GM21528 (cell line): Measurements from ENCODE around the gene AKT2.

Experiments
- ATAC-seq: cut with Tn5 transposase; IDR thresholded peaks from one replicate; pipeline ENCODE4 v1.9.1; 2021; ENCODE audit warnings: mild to moderate bottlenecking, moderate library complexity; ENCODE audit not compliant: unreplicated experiment, low FRiP score

Gene AKT2

GRCh38 chr19:40255619-40256166 is 29.5 kb downstream of the AKT2 start:
- ATAC-seq: no peak

- no peak for ATAC-seq
Observed at GRCh38 chr19:40254714-40255418, 30.3 kb downstream of the AKT2 start.

DNA sequence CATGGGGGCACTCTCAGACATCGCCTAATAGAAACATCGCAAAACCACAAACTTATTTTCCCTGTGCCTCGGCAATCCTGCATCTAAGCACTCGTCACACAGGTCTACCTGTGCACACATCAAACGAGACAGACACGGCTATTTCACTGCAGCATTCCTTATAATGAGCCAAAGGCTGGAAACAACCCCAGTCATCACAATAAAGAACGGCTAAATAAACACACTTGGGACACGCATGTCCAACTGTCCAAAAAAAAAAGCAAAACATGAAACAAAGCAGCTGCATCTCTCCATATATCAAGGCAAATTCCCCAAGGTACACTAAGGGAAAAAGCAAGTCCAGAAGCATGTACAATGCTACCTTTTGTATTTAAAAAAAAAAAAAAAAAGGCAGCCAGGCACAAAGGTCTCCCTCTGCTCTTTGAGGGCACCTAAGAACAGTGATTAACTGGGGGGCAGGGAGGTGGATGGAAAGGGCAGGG is 31.5 kb downstream of the AKT2 start:
- no peak for ATAC-seq

- no peak for ATAC-seq
Observed at GRCh38 chr19:40252395-40252794, 32.8 kb downstream of the AKT2 start.

DNA sequence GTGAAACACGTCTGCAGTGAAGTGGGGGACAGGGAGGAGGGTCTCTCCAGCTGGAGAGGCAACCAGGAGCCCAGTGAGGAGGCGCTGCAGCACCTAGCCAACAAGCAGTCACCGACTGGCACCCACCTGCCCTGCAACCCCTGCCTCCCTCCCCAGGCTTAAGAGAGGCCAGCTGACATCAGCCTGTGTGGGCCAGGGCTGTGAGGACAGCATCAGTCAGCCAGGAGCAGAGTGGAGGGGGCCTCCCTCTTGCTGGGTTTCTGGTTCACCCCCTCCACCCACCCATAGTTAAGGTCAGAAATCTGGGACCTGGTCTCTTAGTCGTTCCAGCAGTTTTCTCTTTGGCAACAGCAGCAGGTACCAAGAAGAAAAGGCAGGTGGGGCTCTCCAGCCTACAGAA is 33.2 kb downstream of the AKT2 start:
- ATAC-seq: no peak

GRCh38 chr19:40251244-40251643 is 33.9 kb downstream of the AKT2 start:
- ATAC-seq: no peak

DNA sequence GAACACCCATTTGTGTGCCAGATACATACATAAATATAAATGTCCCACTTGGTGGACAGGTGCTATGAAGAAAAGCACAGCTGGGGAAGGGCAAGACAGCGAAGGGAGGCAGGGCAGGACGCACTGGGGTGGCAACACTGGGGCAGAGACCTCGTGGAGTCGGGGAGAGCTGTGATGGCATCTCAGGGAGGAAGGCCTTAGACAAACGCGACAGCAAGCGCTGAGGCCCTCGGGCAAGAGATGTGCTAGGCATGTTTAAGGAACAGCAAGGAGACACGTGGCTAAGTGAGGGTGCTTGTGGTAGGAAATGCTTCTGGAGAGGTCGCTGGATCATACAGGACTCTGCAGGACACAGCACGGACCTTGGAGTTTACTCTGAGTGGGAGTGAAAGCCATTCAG is 35.4 kb downstream of the AKT2 start:
- no peak for ATAC-seq

GRCh38 chr19:40249201-40249600 is 35.9 kb downstream of the AKT2 start:
- ATAC-seq: no peak

- ATAC-seq: no peak
Observed at GRCh38 chr19:40247735-40248262, 37.3 kb downstream of the AKT2 start.

GRCh38 chr19:40247178-40247577 is 38.0 kb downstream of the AKT2 start:
- no peak for ATAC-seq

- ATAC-seq: no peak
Observed at GRCh38 chr19:40246292-40247073, 38.7 kb downstream of the AKT2 start.

DNA sequence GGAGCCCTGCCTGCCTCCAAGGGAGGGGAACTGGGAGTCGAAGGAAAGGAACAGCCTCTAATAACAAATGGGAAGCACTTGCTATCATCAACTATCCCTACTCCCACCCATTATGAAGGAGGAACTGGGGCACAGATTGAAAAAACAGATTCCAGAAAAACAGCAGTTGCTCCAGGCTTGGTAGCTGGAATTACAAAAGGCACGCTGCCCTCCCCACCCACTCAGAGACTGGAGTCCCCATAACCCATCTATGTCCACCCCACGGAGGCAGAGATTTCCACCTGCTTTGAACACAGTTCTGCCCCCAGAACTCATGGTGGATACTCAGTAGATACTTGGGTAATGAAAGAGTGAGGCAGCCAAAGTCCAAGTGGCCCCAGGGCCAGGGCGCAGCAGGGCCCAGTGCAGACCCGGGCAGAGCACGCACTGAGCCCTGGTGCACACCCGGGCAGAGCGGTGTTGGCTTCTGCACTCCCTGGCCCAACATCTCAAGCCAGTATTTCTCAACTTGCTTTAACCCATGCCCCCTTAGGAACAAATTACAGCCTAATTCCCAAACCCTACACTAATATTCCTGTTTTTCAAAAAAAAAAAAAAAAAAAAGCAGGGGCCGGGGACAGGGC is 39.5 kb downstream of the AKT2 start:
- ATAC-seq: no peak

DNA sequence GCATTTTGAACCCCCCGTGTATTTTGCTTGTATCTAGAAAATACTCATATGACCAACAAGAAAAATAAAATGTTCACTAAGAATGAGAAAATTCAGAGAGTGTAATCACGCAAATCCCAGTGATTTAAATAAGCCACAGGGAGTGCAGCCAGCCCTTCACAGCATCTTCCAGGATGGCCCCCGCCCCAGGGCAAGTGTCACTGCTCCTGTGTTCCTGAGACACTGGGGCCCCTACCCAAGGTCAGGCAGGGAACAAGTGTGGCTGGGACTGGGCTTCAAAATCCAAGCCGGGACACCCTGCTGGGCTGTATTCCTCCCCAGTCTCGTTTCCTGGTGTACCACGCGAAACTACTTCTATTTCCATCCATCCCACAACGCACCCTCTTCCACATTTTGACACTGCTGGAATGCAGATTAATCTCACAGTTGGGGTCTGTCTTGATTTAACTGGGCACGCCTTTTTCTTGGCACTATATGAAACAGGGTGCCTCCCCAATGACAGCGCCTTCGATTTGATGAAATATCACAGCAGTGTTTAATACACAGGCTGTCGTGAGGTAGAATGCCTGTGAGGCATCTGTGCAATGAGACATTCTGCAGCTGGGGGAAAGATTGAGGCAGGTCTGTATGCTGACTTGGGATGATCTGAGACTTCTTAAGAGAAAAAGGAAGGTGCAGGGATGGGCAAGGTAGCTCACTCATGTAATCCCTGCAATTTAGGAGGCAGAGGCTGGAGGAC is 40.4 kb downstream of the AKT2 start:
- ATAC-seq: no peak

- no peak for ATAC-seq
Observed at GRCh38 chr19:40243181-40243580, 42.0 kb downstream of the AKT2 start.

DNA sequence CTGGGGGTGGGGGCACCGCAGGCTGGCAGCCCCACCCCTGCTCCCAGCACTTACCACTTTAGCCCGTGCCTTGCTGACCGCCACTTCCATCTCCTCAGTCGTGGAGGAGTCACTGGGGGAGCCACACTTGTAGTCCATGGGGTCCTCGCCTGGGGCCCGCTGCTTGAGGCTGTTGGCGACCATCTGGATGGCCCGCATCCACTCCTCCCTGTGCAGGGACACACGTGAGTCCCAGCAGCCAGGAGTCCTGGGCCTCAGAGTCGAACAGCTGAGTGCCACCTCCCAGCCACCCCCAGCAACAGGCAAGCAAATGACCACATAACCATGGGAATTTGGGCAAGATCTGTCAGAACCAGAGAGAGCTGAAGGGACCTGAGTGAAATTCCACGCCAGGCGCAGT is 42.7 kb downstream of the AKT2 start:
- ATAC-seq: no peak

DNA sequence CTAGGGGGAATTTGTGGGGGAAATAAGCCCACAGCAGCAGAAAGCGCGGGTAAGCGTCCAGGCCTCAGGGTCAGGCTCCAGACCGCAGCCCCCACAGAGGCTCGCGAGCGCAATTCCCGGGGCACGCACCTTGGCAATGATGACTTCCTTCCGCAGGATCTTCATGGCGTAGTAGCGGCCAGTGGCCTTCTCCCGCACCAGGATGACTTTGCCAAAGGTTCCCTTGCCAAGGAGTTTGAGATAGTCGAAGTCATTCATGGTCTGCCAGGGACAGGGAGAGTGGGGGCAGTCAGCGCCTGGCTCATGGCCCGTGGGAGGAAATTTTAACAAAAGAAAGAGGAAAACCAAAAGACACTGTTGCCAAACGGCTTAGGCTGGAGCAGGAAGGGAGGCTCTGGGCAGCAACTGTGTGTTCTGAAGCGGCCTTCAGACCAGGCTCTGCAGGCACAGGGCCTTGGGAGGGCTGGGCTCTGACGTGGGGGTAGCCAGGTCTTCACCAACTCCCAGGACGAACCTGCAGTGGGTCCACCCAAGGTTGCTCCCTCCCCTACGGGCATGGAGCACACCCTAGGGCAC is 43.2 kb downstream of the AKT2 start:
- ATAC-seq: no peak

- ATAC-seq: no peak
Observed at GRCh38 chr19:40241125-40241808, 43.9 kb downstream of the AKT2 start.

DNA sequence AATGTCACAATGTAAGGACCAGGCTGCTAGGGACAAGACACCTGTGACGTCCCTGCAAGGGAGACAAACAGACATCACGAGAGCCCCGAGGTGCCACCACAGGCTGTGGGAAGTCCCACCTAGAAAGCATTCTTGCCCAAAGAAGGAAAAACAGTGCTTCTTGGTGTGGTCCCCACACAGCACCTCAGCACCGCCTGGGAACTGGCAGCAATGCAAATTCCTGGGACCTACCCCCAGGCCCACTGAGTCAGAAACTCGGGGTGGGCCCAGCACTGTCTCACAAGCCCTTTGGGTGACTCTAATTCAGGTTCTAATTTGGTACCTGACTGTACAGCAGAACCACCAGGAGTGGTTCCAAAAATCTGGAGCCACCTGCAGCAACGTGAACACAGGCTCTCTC is 44.8 kb downstream of the AKT2 start:
- no peak for ATAC-seq
